HG02763 (cell line): ENCODE data around the gene DOCK10.
A peak's percentile ranks its signal among the peaks of the same experiment; 100 is the strongest.

Experiments
- ATAC-seq: cut with Tn5 transposase; IDR thresholded peaks from one replicate; pipeline ENCODE4 v1.9.1; 2021; ENCODE audit warnings: mild to moderate bottlenecking, moderate library complexity; ENCODE audit not compliant: unreplicated experiment

The DOCK10 gene

GRCh38 chr2:224885836-224886547, 156.3 kb downstream of the DOCK10 start:
- ATAC-seq = peak; percentile 75

GRCh38 chr2:224885291-224885690, 157.0 kb downstream of the DOCK10 start:
- ATAC-seq = no peak

- no peak for ATAC-seq
These were observed 158.1 kb downstream of the DOCK10 start for GRCh38 chr2:224884188-224884587.

DNA sequence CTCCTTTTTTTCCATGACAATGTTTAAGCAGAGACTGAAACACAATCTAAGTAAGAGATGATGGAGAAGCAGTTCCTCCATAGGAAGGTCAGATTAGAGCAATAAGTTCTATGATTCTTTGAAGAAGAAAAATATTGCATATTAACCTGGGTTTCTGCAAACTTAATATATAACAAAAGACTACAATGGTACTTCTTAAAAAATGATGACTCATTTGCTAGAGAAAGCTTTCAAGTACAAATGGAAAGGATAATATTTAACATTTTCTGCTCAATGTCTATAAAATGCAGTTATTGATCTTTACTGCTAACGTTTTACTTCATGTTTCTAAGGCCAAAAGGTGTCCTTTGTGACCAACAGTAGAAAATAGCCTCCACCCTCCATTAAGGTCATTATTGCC, 158.6 kb downstream of the DOCK10 start:
- no peak for ATAC-seq

GRCh38 chr2:224883172-224883516, 159.1 kb downstream of the DOCK10 start:
- no peak for ATAC-seq

DNA sequence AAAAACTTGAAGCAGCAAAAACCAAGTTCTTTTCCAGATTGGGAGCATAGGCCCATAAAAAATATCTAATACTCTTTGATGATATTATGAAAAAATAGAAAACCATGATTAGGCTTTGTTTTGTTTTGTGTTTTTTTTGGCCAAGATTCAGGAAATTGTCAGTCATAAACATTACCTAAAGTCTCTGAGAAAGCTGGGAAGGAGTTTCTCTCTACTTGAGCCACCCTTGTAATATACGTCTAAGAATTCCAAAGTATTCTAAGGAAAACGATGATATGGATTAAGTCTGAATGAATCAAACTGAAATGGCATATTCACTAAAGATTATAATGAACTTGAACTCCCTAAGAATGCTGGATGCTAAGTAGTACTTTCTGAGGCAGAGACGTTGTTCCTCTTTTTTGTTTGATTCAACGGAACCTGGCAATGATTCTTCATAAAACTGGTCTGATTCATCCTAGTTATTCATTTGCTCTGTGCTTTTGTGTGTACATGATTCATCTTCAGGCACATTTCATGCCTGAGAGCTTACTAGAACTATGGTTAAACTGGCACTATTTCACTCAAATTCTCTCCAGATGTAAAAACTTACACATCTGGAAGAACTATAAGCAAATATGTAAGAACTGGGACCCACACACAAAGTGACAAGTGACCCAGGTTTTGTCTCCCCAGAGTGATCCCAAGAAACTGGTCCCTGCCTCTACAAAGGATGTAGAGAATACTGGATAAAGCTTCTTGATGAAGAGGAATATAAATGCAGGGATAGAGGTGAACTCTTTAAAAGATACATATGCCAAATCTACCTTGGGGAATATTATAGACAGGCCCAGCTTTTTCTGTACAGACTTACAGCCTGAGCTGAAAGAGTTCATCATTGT, 159.7 kb downstream of the DOCK10 start:
- ATAC-seq = no peak

- ATAC-seq = no peak
These were observed 160.4 kb downstream of the DOCK10 start for GRCh38 chr2:224881846-224882245.

- no peak for ATAC-seq
These were observed 165.7 kb downstream of the DOCK10 start for GRCh38 chr2:224876522-224876921.

DNA sequence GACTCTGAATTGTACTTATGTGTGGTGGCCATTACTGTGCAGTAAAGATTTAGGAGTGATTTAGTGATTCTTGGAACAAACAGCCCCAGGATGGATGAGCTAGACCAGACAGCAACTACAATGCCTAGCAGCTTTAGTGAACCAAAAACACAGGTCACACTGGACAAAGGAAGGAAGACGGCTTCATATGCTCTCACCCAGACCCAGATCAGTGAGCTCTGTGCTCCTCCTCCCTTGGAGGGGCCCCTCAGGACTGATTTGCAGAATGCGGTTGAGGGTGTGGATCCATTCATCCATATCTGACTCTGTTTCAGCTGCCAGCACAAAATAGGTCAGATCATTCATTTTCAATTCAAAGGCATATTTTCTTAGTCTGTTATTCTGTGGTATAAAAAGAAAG, 166.4 kb downstream of the DOCK10 start:
- no peak for ATAC-seq

DNA sequence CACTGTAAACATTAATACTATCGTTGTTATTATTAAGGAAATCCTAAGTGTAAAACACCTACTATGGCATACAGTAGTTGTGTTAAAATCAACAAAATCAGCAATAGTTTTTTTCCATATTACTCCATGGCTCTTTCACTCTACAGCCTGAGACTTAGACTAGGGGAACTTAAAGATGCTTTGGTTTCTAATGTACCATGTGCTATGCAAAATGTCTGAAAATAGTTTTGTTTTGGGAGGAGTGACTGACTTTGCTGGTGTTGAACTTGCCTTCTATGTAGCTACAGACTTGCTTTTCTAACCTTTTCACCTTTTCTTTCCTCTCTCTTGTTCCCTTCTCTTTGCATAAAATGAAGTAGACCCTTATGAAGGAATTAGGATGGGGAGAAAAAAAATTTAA, 167.1 kb downstream of the DOCK10 start:
- no peak for ATAC-seq

GRCh38 chr2:224871813-224872212, 170.5 kb downstream of the DOCK10 start:
- ATAC-seq = no peak

- ATAC-seq = no peak
These were observed 171.9 kb downstream of the DOCK10 start for GRCh38 chr2:224870341-224870740.

GRCh38 chr2:224869601-224870233, 172.6 kb downstream of the DOCK10 start:
- ATAC-seq = no peak

DNA sequence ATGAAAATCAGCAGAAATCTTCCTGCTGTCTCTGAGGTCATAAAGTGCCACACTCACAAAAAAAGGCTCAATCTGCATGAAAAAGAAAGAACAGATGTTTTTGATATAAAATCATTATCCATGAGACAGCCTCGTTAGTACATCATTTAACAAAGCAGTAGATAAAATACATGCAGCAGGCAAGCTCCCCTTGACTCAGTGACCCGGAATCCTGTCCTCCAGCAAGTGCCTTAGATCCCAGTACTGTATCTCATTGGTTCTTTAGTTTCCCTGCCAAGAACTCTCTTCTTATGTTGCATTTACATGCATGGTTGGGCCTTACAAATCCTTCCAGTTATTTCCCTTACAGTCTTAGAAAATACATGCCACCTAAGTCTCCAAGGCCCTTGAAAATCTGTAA, 177.3 kb downstream of the DOCK10 start:
- no peak for ATAC-seq

GRCh38 chr2:224861266-224861665, 181.0 kb downstream of the DOCK10 start:
- ATAC-seq = no peak

DNA sequence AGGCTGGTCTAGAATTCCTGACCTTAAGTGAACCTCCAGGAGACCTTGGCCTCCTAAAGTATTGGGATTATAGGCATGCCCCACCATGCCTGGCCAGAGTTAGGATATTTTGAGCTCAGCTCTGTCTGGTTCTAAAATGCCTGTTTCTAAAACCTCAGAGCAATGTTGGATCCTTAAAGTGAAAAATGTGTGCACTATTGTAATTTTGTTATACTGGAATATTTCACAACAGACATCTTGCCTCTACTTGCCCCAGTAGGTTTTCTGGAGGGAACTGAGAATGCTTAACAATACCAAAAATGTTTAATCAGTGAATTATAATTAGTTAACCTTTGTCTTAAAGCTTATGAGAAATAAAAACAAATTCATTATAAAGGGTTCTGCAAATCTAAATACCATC, 181.5 kb downstream of the DOCK10 start:
- no peak for ATAC-seq

GRCh38 chr2:224851811-224852210, 190.5 kb downstream of the DOCK10 start:
- ATAC-seq = no peak

GRCh38 chr2:224850081-224850480, 192.2 kb downstream of the DOCK10 start:
- ATAC-seq = no peak

DNA sequence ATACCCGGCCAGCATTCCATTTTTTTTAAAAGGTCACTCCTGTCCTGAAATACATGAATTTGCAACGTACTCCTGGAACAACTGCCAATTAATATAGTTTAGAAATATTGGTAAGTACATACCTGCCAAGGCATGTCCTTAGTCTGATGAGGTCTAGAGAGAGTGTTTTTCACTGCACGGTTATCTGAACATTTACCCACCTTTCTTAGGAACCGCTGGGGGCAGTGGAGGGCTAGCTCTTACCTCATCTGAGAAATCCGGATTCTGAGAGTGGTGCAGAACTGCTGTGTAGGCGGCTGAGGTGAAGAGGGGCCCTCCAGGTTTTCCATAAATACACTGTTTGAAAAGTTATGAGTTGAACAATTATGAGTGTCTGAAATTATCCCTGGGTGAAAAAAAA, 193.0 kb downstream of the DOCK10 start:
- no peak for ATAC-seq

DNA sequence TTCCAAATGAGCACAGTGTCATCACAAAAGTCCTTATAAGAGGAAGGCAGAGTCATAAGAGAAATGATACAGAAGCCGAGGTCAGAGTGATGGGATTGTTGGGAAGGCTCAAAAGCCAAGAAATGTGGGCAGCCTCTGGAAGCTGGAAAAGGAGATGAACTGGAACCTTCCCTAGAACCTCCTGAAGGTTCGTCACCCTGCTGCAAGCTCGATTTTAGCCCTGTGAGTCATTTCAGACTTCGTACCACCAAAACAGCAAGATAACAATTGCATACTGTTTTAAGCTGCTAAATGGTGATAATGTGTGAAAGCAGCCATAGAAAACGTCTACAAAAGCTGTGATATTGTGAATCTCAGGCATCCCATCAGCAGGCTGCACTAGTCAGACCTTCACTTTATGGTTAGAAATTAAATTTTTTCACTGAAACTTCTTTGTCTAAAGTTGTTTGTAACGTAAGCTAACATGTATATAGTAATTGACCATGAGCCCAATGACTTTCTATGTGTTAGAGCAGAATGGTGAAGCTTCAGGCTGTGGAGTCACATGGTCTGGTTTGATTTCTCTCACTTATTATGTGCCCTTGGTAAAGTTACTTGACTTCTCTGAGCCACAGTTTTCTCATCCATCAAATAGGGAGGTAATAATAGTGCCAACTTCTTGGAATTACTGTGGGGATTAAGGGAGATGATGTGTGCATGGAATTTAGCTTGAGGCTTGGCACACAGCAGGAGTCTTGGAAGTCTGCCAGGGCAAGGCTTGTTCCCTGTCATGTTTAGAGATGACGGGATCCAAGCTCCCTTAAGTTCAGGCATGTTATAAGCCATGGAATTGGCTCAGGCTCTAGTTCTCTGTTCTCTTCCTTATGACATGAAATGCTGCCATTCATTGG, 194.1 kb downstream of the DOCK10 start:
- ATAC-seq = no peak

- no peak for ATAC-seq
These were observed 194.9 kb downstream of the DOCK10 start for GRCh38 chr2:224847381-224847780.
